Stimulated activated CD4-positive, alpha-beta T cell treated with anti-CD3 and anti-CD28 coated beads, Interleukin-1b, Interleukin-23, amount 100 ng/mL, for 24 hours (primary cell): ENCODE measurements around the gene SCYGR1.
"Not testable (repeated sequence)": the region's sequence is repeated elsewhere in the genome, so short reads cannot be mapped to it uniquely, and the experiment has no call there.

ENCODE experiments used
- DNase-seq, 4 experiments: peaks; one replicate each; pipeline ENCODE4 v3.0.0-alpha.2; 2020; ENCODE audit warnings: low read depth in 4 of 4, low spot score in 1 of 4

SCYGR1 gene

GRCh38 chr2:227370791-227371312 lies 16.9 kb downstream of the SCYGR1 start:
- no peak for DNase-seq

GRCh38 chr2:227370092-227370491 lies 17.7 kb downstream of the SCYGR1 start:
- DNase-seq = no peak

GRCh38 chr2:227368574-227368973 lies 19.2 kb downstream of the SCYGR1 start:
- DNase-seq = no peak

GRCh38 chr2:227367427-227367795 lies 20.3 kb downstream of the SCYGR1 start:
- no peak for DNase-seq

GRCh38 chr2:227366769-227367426 lies 20.9 kb downstream of the SCYGR1 start:
- DNase-seq = no peak

- DNase-seq = no peak
Observed at GRCh38 chr2:227365833-227366232, 21.9 kb downstream of the SCYGR1 start.

- DNase-seq = not testable (repeated sequence)
Observed at GRCh38 chr2:227364585-227365263, 23.0 kb downstream of the SCYGR1 start.

GRCh38 chr2:227363756-227364155 lies 24.0 kb downstream of the SCYGR1 start:
- DNase-seq = no peak

GRCh38 chr2:227360351-227360750 lies 27.4 kb downstream of the SCYGR1 start:
- no peak for DNase-seq

- no peak for DNase-seq
Observed at GRCh38 chr2:227351639-227352038, 36.1 kb downstream of the SCYGR1 start.

- no peak for DNase-seq
Observed at GRCh38 chr2:227349989-227350612, 37.6 kb downstream of the SCYGR1 start.

- no peak for DNase-seq
Observed at GRCh38 chr2:227348324-227348723, 39.4 kb downstream of the SCYGR1 start.

GRCh38 chr2:227347117-227347516 lies 40.6 kb downstream of the SCYGR1 start:
- no peak for DNase-seq

GRCh38 chr2:227344231-227344630 lies 43.5 kb downstream of the SCYGR1 start:
- no peak for DNase-seq

GRCh38 chr2:227341553-227341952 lies 46.2 kb downstream of the SCYGR1 start:
- DNase-seq = no peak

- DNase-seq = no peak
Observed at GRCh38 chr2:227340106-227340505, 47.6 kb downstream of the SCYGR1 start.

- no peak for DNase-seq
Observed at GRCh38 chr2:227339098-227339599, 48.6 kb downstream of the SCYGR1 start.
